ENCODE measurements around the gene ISOC2. TPM values are rescaled to one million over a fixed set of nuclear protein-coding genes. Genes with fewer than 3 reads are reported as not detected.

The ISOC2 gene
- total RNA-seq, 1 donor from 2014 or later = 39.8 TPM

- DNase-seq (ENCODE audit: low spot score) = no peak
- H3K9me3 Mint-ChIP-seq (ENCODE audit: low read depth) = no peaks in the 10 kb centered on the region
- H3K36me3 Mint-ChIP-seq (ENCODE audit: low read depth) = peaks cover 3% of the 10 kb centered on the region
- TF ChIP-seq, protein P1, sequence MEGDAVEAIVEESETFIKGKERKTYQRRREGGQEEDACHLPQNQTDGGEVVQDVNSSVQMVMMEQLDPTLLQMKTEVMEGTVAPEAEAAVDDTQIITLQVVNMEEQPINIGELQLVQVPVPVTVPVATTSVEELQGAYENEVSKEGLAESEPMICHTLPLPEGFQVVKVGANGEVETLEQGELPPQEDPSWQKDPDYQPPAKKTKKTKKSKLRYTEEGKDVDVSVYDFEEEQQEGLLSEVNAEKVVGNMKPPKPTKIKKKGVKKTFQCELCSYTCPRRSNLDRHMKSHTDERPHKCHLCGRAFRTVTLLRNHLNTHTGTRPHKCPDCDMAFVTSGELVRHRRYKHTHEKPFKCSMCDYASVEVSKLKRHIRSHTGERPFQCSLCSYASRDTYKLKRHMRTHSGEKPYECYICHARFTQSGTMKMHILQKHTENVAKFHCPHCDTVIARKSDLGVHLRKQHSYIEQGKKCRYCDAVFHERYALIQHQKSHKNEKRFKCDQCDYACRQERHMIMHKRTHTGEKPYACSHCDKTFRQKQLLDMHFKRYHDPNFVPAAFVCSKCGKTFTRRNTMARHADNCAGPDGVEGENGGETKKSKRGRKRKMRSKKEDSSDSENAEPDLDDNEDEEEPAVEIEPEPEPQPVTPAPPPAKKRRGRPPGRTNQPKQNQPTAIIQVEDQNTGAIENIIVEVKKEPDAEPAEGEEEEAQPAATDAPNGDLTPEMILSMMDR (IDR thresholded peaks at IDR 0.05) = no peak
- H3K4me3 Mint-ChIP-seq (ENCODE audit: unreplicated experiment) = no peak overlapping the region
- peaks cover 8% of the 10 kb centered on the region for H3K27me3 Mint-ChIP-seq (ENCODE audit: low read depth)
- peaks cover 27% of the 10 kb centered on the region for H3K4me1 Mint-ChIP-seq (ENCODE audit: low read depth)
- peak overlapping the region; percentile 5 for H3K27ac Mint-ChIP-seq (ENCODE audit: unreplicated experiment)
These were observed 5.1 kb downstream of the ISOC2 start for GRCh38 chr19:55456347-55456746.

- no peak overlapping the region for H3K27ac Mint-ChIP-seq (ENCODE audit: unreplicated experiment)
- H3K9me3 Mint-ChIP-seq (ENCODE audit: low read depth) = no peaks in the 10 kb centered on the region
- H3K27me3 Mint-ChIP-seq (ENCODE audit: low read depth) = peaks cover 10% of the 10 kb centered on the region
- peaks cover 23% of the 10 kb centered on the region for H3K4me1 Mint-ChIP-seq (ENCODE audit: low read depth)
- no peak overlapping the region for H3K4me3 Mint-ChIP-seq (ENCODE audit: unreplicated experiment)
- DNase-seq (ENCODE audit: low spot score) = no peak
- TF ChIP-seq, protein P1 (IDR thresholded peaks at IDR 0.05) = no peak
- H3K36me3 Mint-ChIP-seq (ENCODE audit: low read depth) = peaks cover 3% of the 10 kb centered on the region
These were observed 5.7 kb downstream of the ISOC2 start for GRCh38 chr19:55455576-55456235.

DNA sequence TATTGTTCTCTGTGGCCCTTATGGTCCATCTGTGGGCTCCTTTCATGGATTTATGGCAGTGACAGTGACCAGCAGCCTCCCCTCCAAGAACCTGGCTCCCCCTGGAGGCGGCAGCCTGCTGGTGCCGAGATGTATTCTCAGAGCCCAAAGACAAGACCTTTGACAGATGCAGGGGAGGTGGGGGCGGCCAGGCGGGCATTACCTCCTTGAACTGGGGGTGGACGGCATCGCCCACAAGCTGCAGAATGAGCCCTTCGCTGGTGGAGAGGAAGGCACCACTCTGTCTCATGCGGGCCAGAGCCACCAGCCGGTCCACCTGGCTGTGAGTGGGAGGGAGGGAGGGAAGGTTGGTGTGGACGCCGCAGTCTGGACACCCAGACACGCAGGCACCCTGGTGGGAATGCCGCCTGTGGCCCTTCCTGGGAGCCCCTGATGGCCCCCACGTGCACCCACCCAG, 6.6 kb downstream of the ISOC2 start:
- Mint-ChIP-seq H3K4me1 (ENCODE audit: low read depth) (peaks cover 14% of the 10 kb centered on the region), H3K4me3 (ENCODE audit: unreplicated experiment) (no peak overlapping the region), H3K27me3 (ENCODE audit: low read depth) (peaks cover 14% of the 10 kb centered on the region), H3K9me3 (ENCODE audit: low read depth) (no peaks in the 10 kb centered on the region), H3K27ac (ENCODE audit: unreplicated experiment) (no peak overlapping the region), H3K36me3 (ENCODE audit: low read depth) (peaks cover 3% of the 10 kb centered on the region)
- no peak for DNase-seq (ENCODE audit: low spot score)
- TF ChIP-seq, protein P1 (IDR thresholded peaks at IDR 0.05) = peak; percentile 75

DNA sequence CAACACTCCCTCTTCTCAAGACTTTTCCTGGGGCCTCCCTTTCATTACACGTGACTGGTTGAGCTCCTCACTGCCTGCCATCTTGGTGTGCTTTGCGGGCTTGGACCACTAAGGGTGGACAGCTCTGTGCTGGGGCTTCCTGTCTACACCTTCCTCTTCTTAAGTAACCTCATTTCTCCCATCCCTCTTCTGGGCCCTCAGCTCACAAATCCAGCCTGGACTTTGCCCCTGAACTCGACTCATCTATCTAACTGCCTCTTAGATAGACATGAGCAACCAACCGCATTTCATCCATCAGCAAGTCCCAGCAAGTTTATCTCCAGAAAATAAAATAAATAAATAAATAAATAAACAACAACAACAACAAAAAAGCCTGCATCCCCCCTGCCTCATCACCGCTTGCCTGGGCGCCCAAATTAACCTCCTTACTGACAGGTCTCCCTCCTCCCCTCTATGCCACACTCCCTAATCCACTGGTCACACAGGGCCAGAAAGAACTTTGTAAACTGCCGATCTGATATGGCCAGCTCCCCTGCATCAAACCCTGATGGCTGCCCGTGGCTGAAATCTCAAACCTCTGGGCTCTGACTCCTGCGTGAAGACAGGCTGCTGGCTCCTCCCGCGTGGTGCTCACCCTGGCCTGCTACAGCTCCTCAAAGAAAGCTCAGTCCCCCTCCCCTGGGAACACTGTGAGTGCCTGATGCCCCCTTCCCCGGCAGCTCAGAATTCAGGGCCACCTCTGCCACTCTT, 7.8 kb downstream of the ISOC2 start:
- TF ChIP-seq, protein P1 (IDR thresholded peaks at IDR 0.05) = no peak
- Mint-ChIP-seq H3K27ac (ENCODE audit: unreplicated experiment) (no peak overlapping the region), H3K4me3 (ENCODE audit: unreplicated experiment) (no peak overlapping the region), H3K4me1 (ENCODE audit: low read depth) (peaks cover 10% of the 10 kb centered on the region), H3K27me3 (ENCODE audit: low read depth) (peaks cover 15% of the 10 kb centered on the region), H3K36me3 (ENCODE audit: low read depth) (peaks cover 3% of the 10 kb centered on the region), H3K9me3 (ENCODE audit: low read depth) (no peaks in the 10 kb centered on the region)
- no peak for DNase-seq (ENCODE audit: low spot score)

DNA sequence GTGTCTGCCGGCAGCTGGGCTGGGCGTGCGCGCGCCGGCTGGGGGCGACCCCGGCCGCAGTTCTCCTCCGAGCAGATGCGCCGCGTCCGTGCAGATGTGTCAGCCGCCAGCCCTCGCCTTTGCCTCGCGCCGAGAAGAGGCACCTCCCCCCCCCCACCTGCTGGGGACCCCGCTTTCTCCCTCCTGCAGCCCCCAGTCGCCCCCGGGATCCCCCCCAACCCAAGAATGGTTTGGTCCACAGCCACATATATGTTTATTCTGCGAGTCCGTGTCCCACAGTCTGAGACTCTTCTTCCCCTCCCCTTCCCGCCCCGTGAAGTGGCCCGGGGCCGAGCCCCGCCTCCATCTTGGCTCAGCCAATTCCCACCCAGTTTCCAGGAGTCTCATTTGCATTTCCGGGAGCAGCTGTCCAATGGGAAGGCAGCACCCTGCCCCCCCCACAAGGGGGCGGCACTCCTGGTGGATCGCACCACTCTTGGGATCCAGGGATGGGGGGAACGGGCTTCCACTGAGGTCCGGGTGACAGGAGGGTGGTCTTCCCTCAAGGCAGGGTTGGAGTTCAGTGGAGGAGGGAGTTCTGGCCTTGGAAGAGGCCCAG, 8.6 kb downstream of the ISOC2 start:
- Mint-ChIP-seq H3K4me3 (ENCODE audit: unreplicated experiment) (no peak overlapping the region), H3K27me3 (ENCODE audit: low read depth) (peaks cover 15% of the 10 kb centered on the region), H3K27ac (ENCODE audit: unreplicated experiment) (no peak overlapping the region), H3K36me3 (ENCODE audit: low read depth) (peaks cover 3% of the 10 kb centered on the region), H3K4me1 (ENCODE audit: low read depth) (peaks cover 10% of the 10 kb centered on the region), H3K9me3 (ENCODE audit: low read depth) (no peaks in the 10 kb centered on the region)
- no peak for DNase-seq (ENCODE audit: low spot score)
- TF ChIP-seq, protein P1 (IDR thresholded peaks at IDR 0.05) = peak; percentile 45
